ENCODE data around the gene TXNDC5.
A peak's percentile ranks its signal among the peaks of the same experiment; 100 is the strongest.

TXNDC5 gene

DNA sequence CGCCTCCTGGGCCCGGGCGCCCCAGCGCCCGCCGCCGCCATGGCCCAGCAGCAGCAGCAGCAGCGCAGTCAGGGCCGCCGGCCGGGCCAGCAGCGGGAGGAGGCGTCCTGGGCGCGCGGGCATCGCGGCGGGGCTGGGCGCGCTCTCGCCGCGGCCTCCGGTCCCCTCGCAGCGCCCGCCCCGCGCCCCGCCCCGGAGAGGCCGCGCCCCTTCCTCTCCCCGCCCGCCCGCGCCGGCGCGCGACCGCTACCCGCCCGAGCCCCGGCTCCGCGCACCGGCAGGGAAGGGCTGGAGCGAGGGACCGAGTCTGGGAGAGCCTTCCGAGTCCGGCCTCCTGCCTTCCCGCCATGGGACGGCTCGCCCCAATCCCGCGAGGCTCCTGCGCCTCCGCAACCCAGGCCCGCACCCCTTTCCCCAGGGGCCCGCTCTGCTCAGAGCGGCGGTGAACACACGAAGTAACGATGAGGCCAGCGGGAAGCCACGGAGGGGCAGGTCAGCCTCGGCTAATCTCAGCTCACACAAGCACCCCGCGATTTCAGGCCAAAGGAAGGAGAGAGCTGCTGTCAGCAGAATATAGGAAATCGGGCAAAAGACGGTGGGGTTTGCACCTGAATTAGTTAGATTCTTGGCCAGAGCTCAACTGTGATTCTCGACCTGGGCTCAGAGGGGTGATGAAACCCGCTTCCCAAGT lies at the start of gene TXNDC5:
Gene TXNDC5 (minus strand): TSS at position 135 of the 691 bp plus-strand sequence. CDS start 12 bp downstream, at position 123.
- H3K4me3 Mint-ChIP-seq = peak within 1 kb of the TSS; percentile 84
- no peaks in the 10 kb centered on the region for H3K9me3 Mint-ChIP-seq
- H3K4me1 Mint-ChIP-seq = peaks cover 26% of the 10 kb centered on the region
- H3K36me3 Mint-ChIP-seq = no peaks in the 10 kb centered on the region
- H3K27me3 Mint-ChIP-seq = no peaks in the 10 kb centered on the region
- peak; percentile 87 for ATAC-seq
- H3K27ac Mint-ChIP-seq = peak within 1 kb of the TSS; percentile 71

DNA sequence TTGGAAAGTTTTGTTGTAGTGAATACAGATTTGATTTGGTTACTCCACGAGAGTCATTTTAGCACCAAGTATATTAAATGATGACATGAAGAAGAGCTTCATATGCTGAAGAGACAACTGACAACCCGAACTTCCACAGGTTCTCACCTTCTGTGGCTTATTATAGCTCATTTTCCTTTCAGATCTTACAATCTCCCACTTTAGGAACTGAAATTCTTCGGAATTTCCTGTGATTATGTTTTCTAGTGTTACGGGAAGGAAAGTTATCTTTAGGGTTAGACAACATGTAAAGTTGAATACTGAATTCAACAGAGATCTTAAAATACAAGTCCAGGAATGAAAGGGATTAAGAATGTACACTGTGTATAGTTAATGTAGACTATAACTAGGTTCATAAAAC lies 49.6 kb upstream of the TXNDC5 start:
- H3K27ac Mint-ChIP-seq = no peak overlapping the region
- H3K4me3 Mint-ChIP-seq = no peak overlapping the region
- peaks cover 8% of the 10 kb centered on the region for H3K27me3 Mint-ChIP-seq
- ATAC-seq = no peak
- H3K4me1 Mint-ChIP-seq = peaks cover 36% of the 10 kb centered on the region
- no peaks in the 10 kb centered on the region for H3K36me3 Mint-ChIP-seq
- H3K9me3 Mint-ChIP-seq = peaks cover 3% of the 10 kb centered on the region

DNA sequence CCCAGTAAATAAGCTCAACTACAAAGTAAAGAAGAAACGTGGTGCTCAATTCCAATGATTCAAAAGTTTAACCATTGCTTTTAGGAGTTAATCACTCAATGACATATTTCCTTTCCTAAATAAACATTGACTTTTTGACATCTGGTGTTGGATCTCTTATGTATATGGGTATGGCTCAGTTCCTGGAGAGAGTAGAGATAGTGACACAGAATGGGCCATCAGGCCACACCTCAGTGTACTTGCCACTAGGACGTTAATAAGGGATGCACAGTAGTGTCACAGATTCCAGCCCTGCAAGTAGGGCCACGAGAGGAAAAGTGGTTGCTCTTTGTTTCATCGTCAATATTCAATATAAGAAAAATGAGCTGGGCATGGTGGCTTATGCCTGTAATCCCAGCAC lies 48.9 kb upstream of the TXNDC5 start:
- no peaks in the 10 kb centered on the region for H3K36me3 Mint-ChIP-seq
- ATAC-seq = no peak

DNA sequence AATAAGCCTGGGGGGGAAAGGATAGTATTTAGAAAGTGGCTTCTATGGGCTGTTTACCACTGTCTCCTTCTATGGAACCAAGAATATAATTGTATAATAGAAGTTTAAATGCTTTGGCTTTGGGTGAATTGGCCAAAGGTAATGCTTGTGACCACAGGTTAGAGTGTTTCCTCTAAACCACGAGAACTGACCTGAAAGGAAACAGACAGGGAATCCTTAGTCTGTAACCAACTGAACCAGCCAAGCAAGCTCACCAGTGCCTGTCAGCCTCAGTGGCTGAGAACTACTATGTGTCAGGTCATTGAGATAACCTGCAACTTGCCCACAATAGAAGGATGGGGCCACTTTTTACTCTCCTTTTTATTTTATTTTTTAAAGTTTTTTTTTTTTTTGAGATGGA lies 47.9 kb upstream of the TXNDC5 start:
- Mint-ChIP-seq H3K9me3 (peaks cover 3% of the 10 kb centered on the region), H3K4me3 (no peak overlapping the region), H3K27me3 (peaks cover 8% of the 10 kb centered on the region), H3K36me3 (no peaks in the 10 kb centered on the region), H3K4me1 (peaks cover 33% of the 10 kb centered on the region), H3K27ac (no peak overlapping the region)
- no peak for ATAC-seq

More for the DNA sequence above, 48.9 kb upstream of the TXNDC5 start:
- H3K9me3 Mint-ChIP-seq = peaks cover 3% of the 10 kb centered on the region
- peaks cover 36% of the 10 kb centered on the region for H3K4me1 Mint-ChIP-seq
- H3K4me3 Mint-ChIP-seq = no peak overlapping the region
- peaks cover 8% of the 10 kb centered on the region for H3K27me3 Mint-ChIP-seq
- no peak overlapping the region for H3K27ac Mint-ChIP-seq

DNA sequence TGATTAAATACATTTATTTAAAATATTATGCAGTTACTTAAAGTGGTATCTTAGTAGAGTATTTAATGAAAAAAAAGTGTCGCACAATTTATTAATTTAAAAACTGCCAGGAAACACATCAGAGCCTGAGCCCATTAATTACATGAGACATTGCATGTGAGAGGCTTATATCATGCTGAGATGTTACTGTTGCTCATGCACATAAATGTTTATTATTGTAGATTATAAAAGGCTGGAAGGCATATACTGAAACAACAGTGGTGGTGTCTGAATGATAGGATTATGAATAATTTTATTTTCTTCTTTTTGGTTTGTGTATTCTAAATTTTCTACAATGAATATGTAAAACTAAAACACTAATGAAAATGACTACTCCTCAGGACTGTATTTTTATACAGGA lies 45.7 kb upstream of the TXNDC5 start:
- Mint-ChIP-seq H3K27me3 (peaks cover 10% of the 10 kb centered on the region), H3K27ac (no peak overlapping the region), H3K9me3 (no peaks in the 10 kb centered on the region), H3K36me3 (no peaks in the 10 kb centered on the region), H3K4me1 (peaks cover 15% of the 10 kb centered on the region), H3K4me3 (no peak overlapping the region)
- ATAC-seq = no peak

DNA sequence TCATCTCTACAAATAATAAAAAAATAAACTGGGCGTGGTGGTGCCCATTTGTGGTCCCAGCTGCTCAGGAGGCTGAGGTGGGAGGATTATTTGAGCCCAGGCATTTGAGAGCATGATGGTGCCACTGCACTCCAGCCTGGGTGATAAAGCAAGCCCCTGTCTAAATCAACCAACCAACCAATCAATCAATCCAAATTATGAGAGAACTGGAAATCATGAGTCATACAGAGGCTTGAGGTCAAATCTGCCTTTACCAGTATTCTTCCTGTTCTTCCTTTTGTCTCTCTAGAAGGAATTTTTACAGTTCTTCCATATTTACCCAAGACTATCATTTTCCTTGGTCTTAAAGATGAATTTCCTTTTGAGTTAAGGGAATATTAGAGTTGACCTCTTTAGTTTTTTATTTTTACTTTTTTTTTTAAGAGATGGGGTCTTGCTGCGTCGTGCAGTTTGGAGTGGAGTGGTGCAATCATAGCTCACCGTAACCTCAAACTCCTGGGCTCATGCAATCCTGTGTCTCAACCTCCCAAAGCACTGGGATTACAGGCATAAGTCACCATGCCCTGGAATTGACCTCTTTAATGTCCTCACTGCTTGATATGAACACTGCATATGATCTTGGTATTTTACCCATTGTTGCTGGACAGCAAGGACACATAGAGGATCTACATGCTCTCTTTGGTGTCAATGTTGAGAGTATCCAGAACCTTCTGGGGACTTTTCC lies 44.1 kb upstream of the TXNDC5 start:
- H3K4me1 Mint-ChIP-seq = peaks cover under 1% of the 10 kb centered on the region
- peaks cover 10% of the 10 kb centered on the region for H3K27me3 Mint-ChIP-seq
- no peaks in the 10 kb centered on the region for H3K9me3 Mint-ChIP-seq
- peaks cover under 1% of the 10 kb centered on the region for H3K36me3 Mint-ChIP-seq
- H3K27ac Mint-ChIP-seq = no peak overlapping the region
- no peak for ATAC-seq
- no peak overlapping the region for H3K4me3 Mint-ChIP-seq

DNA sequence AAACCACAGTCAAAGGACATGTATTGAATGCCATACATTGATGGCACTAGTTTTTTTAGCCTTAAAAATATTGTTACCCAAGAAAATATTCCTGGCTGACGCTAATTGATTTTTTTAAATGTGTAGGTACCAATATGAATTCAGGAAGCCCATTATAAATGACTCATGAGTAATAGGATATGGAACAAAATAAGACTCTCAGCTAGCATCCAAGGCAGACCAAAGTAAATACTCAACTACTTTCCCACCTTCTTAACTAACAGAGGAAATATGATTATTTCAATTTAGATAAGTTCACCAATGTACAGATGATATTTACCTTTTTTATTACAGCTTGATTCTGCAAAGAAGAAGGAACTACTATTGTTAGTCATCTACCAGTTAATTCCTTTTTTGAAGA lies 43.2 kb upstream of the TXNDC5 start:
- Mint-ChIP-seq H3K27ac (no peak overlapping the region), H3K27me3 (peaks cover 10% of the 10 kb centered on the region), H3K4me3 (no peak overlapping the region), H3K4me1 (no peaks in the 10 kb centered on the region), H3K9me3 (peaks cover 5% of the 10 kb centered on the region), H3K36me3 (peaks cover 5% of the 10 kb centered on the region)
- no peak for ATAC-seq

DNA sequence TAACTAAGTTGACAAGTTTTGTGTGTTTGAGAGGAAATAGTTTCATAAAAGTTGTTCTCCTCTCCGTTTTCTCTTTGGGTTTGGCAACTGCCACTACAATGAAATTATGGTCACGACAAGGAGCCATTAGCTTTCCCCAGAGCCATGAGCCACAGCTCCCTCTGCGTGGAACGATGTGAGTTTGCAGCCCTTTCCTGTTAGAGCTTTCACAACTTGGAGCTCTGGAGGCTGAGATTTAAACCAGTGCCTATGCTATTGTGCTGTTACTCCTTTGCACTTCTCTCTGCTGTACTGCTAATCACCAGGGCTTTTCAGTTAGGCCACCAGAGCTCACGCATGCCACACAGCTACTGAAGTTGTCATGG lies 29.3 kb upstream of the TXNDC5 start:
- Mint-ChIP-seq H3K36me3 (no peaks in the 10 kb centered on the region), H3K27ac (peak overlapping the region; percentile 88), H3K9me3 (peaks cover 2% of the 10 kb centered on the region), H3K27me3 (no peaks in the 10 kb centered on the region), H3K4me1 (peaks cover 39% of the 10 kb centered on the region), H3K4me3 (no peak overlapping the region)
- ATAC-seq = peak; percentile 34

DNA sequence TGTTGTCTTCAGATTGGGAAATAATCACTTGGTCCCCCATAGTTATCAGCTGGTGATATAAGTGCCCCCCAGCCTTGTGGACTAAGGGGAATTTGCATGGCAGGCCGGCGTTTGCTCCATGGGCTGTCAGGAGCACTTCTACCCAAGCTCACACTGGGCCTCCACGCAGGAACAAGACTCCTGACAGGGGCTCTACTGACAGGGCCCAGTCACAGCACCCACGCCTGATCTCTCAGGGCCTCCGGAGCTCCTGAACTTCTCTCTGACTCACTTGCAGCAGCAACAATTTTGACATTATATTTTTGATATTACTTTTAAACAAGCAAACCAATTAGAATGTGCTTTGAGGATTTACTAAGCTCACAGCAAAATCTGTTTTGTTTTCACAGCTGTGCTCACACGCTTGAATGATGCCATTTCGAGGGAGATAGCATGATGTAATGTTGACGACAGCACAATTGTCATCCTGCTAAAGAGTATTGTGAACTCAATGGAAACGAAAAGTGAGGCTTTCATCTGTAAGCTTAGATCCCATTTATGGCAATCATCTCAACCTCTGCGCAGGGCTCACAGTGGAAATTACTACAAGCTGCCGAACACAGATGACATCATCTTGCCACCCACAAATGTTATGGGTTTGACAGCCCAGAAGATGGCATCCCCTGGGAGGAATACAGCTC lies 28.7 kb upstream of the TXNDC5 start:
- no peaks in the 10 kb centered on the region for H3K36me3 Mint-ChIP-seq
- no peaks in the 10 kb centered on the region for H3K27me3 Mint-ChIP-seq
- peaks cover 2% of the 10 kb centered on the region for H3K9me3 Mint-ChIP-seq
- H3K27ac Mint-ChIP-seq = peak overlapping the region; percentile 88
- H3K4me3 Mint-ChIP-seq = no peak overlapping the region
- H3K4me1 Mint-ChIP-seq = peaks cover 45% of the 10 kb centered on the region
- peak; percentile 81 for ATAC-seq

DNA sequence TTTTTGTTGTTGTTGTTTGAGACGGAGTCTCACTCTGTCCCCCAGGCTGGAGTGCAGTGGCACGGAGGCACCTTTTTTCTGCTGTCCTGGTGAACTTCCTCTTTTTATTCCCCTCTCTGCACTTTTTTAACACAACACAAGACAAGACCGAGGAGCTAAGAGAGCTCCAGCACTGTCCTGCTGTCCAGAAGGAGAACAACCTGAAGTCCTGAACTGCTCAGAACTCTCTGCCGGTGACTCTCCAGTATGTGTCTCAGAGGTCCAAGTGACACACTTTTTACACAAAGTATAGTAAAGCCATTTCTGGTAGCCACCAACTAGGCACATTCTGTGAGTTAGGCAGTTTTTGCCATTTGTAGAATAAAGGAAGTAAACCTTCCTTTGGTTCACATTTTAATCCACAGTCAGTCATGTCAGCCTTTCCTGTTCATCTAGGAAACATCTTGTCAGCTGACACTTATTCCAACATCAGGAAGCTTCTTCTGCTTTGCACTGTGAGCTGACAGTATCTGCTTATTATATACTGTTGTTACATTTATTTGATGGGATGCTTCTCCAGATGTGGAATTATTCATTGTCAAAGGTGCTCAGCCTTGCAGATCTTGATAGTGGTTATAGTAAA lies 28.1 kb upstream of the TXNDC5 start:
- peaks cover 51% of the 10 kb centered on the region for H3K4me1 Mint-ChIP-seq
- no peak overlapping the region for H3K4me3 Mint-ChIP-seq
- no peaks in the 10 kb centered on the region for H3K36me3 Mint-ChIP-seq
- H3K27ac Mint-ChIP-seq = peak overlapping the region; percentile 88
- H3K27me3 Mint-ChIP-seq = no peaks in the 10 kb centered on the region
- H3K9me3 Mint-ChIP-seq = peaks cover 2% of the 10 kb centered on the region
- ATAC-seq = peak; percentile 52

DNA sequence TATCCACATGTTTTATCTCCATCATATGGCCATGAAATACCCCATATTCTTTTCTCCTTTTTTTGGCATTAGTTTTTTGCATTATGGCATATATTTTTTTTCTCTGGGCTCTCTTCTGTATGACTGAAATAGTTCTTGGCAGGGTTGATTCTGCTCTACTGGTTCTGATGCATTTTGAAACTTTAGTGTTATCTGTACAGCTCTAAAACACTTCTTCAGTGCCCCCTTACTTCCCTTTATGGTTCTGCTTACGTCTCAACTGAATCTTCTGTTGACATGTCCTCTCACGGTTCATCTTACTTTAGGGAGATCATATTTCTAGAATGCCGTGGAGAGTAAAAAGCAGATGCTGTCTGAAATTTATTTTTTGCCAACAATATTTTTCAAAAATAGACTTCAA lies 23.2 kb upstream of the TXNDC5 start:
- H3K9me3 Mint-ChIP-seq = peaks cover 6% of the 10 kb centered on the region
- H3K4me3 Mint-ChIP-seq = peak overlapping the region; percentile 1
- no peaks in the 10 kb centered on the region for H3K36me3 Mint-ChIP-seq
- H3K27me3 Mint-ChIP-seq = no peaks in the 10 kb centered on the region
- H3K4me1 Mint-ChIP-seq = peaks cover 53% of the 10 kb centered on the region
- H3K27ac Mint-ChIP-seq = peak overlapping the region; percentile 73
- peak; percentile 99 for ATAC-seq

DNA sequence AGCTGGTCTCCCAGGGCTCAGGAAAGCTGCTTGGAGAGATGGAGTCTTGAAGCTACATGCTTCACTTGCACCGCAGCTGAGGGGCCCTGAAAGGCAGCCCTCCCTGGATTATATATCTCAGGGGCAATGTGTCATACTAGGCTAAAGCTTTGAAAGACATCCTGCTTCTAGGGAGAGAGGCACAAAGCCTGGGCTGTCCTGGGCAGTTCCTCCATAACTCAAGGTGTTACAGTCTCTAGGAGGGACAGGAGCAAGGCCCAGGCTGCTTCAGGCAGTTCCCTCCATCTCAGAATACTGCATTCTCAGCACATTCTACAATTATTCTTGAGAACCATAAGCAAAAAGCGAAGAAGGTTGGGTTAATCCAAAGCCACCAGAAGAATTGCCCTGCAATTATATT lies 22.0 kb upstream of the TXNDC5 start:
- peak overlapping the region; percentile 73 for H3K27ac Mint-ChIP-seq

DNA sequence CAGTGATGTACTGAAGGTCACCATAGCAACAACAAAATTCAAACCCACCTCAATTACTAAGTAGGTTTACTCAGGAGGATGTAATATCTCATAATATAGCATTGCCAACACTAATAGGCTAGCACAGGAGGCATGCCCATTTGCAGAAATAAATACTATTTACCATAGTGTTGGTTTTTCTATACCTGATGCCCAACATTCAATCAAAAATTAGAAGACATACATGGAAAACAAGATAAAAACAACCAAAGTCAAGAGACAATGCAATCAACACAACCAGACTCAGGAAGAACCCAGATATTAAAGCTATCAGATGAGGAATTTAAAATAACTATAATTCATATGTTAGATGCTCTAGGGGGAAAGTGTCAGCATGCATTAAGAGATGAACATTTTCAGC lies 14.3 kb upstream of the TXNDC5 start:
- peaks cover 4% of the 10 kb centered on the region for H3K36me3 Mint-ChIP-seq
- H3K27ac Mint-ChIP-seq = no peak overlapping the region
- H3K9me3 Mint-ChIP-seq = peaks cover 6% of the 10 kb centered on the region
- H3K4me3 Mint-ChIP-seq = no peak overlapping the region
- ATAC-seq = no peak
- peaks cover 17% of the 10 kb centered on the region for H3K4me1 Mint-ChIP-seq
- no peaks in the 10 kb centered on the region for H3K27me3 Mint-ChIP-seq

More for the DNA sequence above, 22.0 kb upstream of the TXNDC5 start:
- Mint-ChIP-seq H3K27me3 (no peaks in the 10 kb centered on the region), H3K9me3 (peaks cover 6% of the 10 kb centered on the region), H3K4me3 (no peak overlapping the region), H3K36me3 (no peaks in the 10 kb centered on the region), H3K4me1 (peaks cover 49% of the 10 kb centered on the region)
- ATAC-seq = no peak

DNA sequence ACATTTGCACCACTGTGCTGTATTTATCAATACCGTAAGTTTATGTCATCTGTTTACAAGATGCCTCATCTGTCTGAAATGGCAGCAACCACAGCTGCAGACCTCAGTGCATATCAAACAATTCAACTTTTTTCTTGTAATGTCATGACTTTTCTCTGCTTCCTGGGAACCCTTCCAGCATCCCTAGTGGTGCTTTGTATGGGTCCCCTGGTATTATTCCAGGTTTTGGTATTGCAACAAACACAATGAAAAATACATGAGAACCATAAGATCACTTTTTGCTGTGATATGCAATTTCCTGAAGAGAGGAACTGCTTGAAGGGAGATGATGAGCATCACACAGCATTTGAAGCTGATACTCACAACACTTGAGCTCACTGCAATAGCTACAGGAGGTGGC lies 12.0 kb upstream of the TXNDC5 start:
- Mint-ChIP-seq H3K27ac (no peak overlapping the region), H3K36me3 (peaks cover 4% of the 10 kb centered on the region), H3K27me3 (no peaks in the 10 kb centered on the region), H3K9me3 (peaks cover 5% of the 10 kb centered on the region), H3K4me1 (peaks cover 7% of the 10 kb centered on the region), H3K4me3 (no peak overlapping the region)
- no peak for ATAC-seq

DNA sequence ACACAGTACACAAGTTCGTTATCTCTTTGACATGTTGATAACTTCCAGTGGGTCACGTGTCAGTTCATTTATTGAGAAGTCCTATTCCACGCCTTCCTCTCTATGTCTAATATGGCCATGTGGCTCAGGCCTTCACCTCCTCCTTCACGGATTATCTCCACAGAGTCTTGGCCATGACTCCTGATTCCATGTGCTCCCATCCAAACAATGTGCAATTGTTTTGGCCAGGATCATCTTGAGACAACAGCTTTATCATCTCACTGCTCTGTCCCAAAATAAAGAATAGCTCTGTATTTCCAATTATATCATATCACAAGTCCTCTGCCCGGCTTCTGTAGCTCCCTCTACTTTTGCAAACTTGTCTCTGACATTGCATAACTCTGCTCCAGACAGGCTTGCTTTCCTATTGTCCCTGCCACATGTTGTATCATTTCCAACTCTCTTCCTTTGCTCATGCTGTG lies 11.1 kb upstream of the TXNDC5 start:
- Mint-ChIP-seq H3K9me3 (peaks cover 5% of the 10 kb centered on the region), H3K27ac (no peak overlapping the region), H3K4me3 (no peak overlapping the region), H3K36me3 (peaks cover 4% of the 10 kb centered on the region), H3K4me1 (peaks cover 17% of the 10 kb centered on the region), H3K27me3 (no peaks in the 10 kb centered on the region)
- ATAC-seq = no peak

All from stimulated activated memory B cell treated with anti-CD40 and anti-IgM and Interleukin-4, amounts not matched to agents 10 μg/mL and 1 μg/mL and 100 μg/mL, for 72 hours (primary cell).